ENCODE measurements around the gene TMEM201. TPM values are rescaled to one million over a fixed set of nuclear protein-coding genes. Genes with fewer than 3 reads are reported as not detected.

Gene TMEM201
- polyA plus RNA-seq, 2 of the 4 experiments (the other 2 are of a cell fraction), result 1.9 to 8.7 TPM

- no peak for TF ChIP-seq HES2 (IDR thresholded peaks at IDR 0.05)
- TF ChIP-seq CHD2 (IDR thresholded peaks at IDR 0.05; ENCODE audit: low read length, partially characterized antibody), result no peak
- no peak for TF ChIP-seq FOSB (CRISPR knock-in tag; IDR thresholded peaks at IDR 0.05)
- no peak for TF ChIP-seq EHMT2 (IDR thresholded peaks at IDR 0.05; ENCODE audit: low read depth)
- TF ChIP-seq FOXS1 (CRISPR knock-in tag; IDR thresholded peaks at IDR 0.05), result no peak
- TF ChIP-seq JUN (IDR thresholded peaks at IDR 0.05), result no peak
- TF ChIP-seq JUNB (IDR thresholded peaks at IDR 0.05), result no peak
- TF ChIP-seq, protein P1, sequence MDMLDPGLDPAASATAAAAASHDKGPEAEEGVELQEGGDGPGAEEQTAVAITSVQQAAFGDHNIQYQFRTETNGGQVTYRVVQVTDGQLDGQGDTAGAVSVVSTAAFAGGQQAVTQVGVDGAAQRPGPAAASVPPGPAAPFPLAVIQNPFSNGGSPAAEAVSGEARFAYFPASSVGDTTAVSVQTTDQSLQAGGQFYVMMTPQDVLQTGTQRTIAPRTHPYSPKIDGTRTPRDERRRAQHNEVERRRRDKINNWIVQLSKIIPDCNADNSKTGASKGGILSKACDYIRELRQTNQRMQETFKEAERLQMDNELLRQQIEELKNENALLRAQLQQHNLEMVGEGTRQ (IDR thresholded peaks at IDR 0.05), result no peak
- TF ChIP-seq NFE2L2 (conservative IDR thresholded peaks at IDR 0.05; ENCODE audit: low read length), result no peak
- no peak for TF ChIP-seq TFCP2L1 (CRISPR knock-in tag; IDR thresholded peaks at IDR 0.05)
- no peak for TF ChIP-seq BHLHE40 (IDR thresholded peaks at IDR 0.05; ENCODE audit: low read depth, low read length)
- no peak for TF ChIP-seq CHD4 (IDR thresholded peaks at IDR 0.05; ENCODE audit: borderline replicate concordance)
- no peak for TF ChIP-seq CBX8 (IDR thresholded peaks at IDR 0.05)
- TF ChIP-seq KDM5A (IDR thresholded peaks at IDR 0.05), result no peak
- no peak for TF ChIP-seq POLR2A (IDR thresholded peaks at IDR 0.05; ENCODE audit: low read length)
- no peak for TF ChIP-seq NPAS2 (CRISPR knock-in tag; IDR thresholded peaks at IDR 0.05; ENCODE audit: borderline replicate concordance)
- TF ChIP-seq CBX2 (IDR thresholded peaks at IDR 0.05; ENCODE audit: borderline replicate concordance, low read depth), result no peak
- TF ChIP-seq, protein P2, sequence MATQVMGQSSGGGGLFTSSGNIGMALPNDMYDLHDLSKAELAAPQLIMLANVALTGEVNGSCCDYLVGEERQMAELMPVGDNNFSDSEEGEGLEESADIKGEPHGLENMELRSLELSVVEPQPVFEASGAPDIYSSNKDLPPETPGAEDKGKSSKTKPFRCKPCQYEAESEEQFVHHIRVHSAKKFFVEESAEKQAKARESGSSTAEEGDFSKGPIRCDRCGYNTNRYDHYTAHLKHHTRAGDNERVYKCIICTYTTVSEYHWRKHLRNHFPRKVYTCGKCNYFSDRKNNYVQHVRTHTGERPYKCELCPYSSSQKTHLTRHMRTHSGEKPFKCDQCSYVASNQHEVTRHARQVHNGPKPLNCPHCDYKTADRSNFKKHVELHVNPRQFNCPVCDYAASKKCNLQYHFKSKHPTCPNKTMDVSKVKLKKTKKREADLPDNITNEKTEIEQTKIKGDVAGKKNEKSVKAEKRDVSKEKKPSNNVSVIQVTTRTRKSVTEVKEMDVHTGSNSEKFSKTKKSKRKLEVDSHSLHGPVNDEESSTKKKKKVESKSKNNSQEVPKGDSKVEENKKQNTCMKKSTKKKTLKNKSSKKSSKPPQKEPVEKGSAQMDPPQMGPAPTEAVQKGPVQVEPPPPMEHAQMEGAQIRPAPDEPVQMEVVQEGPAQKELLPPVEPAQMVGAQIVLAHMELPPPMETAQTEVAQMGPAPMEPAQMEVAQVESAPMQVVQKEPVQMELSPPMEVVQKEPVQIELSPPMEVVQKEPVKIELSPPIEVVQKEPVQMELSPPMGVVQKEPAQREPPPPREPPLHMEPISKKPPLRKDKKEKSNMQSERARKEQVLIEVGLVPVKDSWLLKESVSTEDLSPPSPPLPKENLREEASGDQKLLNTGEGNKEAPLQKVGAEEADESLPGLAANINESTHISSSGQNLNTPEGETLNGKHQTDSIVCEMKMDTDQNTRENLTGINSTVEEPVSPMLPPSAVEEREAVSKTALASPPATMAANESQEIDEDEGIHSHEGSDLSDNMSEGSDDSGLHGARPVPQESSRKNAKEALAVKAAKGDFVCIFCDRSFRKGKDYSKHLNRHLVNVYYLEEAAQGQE (IDR thresholded peaks at IDR 0.05), result no peak
- no peak for TF ChIP-seq BCL3 (IDR thresholded peaks at IDR 0.05)
- no peak for TF ChIP-seq RARB (CRISPR knock-in tag; IDR thresholded peaks at IDR 0.05)
- H3K4me1 ChIP-seq, result peaks cover 20% of the 10 kb centered on the region
- ATAC-seq, result no peak
- ChIA-PET POLR2A (interaction anchor here (1.6 kb wide), 1 partner anchor 18 kb away, joined by 4 read pairs; the partner anchor contains the start of gene SLC25A33), CTCF (interaction anchor here (0.7 to 0.9 kb wide), 2 partner anchors 42 to 268 kb away, joined by 3 to 4 read pairs; no protein-coding TSS in a partner anchor)
- no peak for FAIRE-seq
- H3K27ac ChIP-seq, result no peak overlapping the region
- WGBS (ENCODE audit: missing lambda C conversion rate), result 91% methylated on average over 5 of the region's 5 CpGs
- H3K4me3 ChIP-seq, result no peak overlapping the region
- no peak for DNase-seq (ENCODE audit: low read depth in 1 of 2, low spot score in 1 of 2)
- H3K9me3 ChIP-seq, result no peaks in the 10 kb centered on the region
- no peak overlapping the region for H3K4me2 ChIP-seq
Measured at GRCh38 chr1:9557624-9558023, 31.1 kb upstream of the TMEM201 start.

- 92% methylated on average over 6 of the region's 6 CpGs for WGBS (ENCODE audit: missing lambda C conversion rate)
- no peaks in the 10 kb centered on the region for H3K9me3 ChIP-seq
- H3K4me1 ChIP-seq, result peaks cover 20% of the 10 kb centered on the region
- no peak overlapping the region for H3K27ac ChIP-seq
- ATAC-seq (no peak; a peak in 1 of 6 replicates), FAIRE-seq (no peak), DNase-seq (ENCODE audit: low read depth in 1 of 2, low spot score in 1 of 2) (no peak)
- no peak for TF ChIP-seq FOSB (CRISPR knock-in tag; IDR thresholded peaks at IDR 0.05)
- TF ChIP-seq, protein P3, sequence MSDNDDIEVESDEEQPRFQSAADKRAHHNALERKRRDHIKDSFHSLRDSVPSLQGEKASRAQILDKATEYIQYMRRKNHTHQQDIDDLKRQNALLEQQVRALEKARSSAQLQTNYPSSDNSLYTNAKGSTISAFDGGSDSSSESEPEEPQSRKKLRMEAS (IDR thresholded peaks at IDR 0.05), result no peak
- TF ChIP-seq RARB (CRISPR knock-in tag; IDR thresholded peaks at IDR 0.05), result no peak
- no peak for TF ChIP-seq RAD21 (conservative IDR thresholded peaks at IDR 0.05 in 1 of 2, IDR thresholded peaks at IDR 0.05 in 1 of 2)
- TF ChIP-seq HEYL (CRISPR knock-in tag; IDR thresholded peaks at IDR 0.05), result no peak
- TF ChIP-seq MYC (IDR thresholded peaks at IDR 0.05; ENCODE audit: borderline replicate concordance, low read length), result no peak
- TF ChIP-seq ZNF302 (CRISPR knock-in tag; IDR thresholded peaks at IDR 0.05), result no peak
- no peak for TF ChIP-seq HOXB13 (CRISPR knock-in tag; IDR thresholded peaks at IDR 0.05; ENCODE audit: low read depth)
- TF ChIP-seq JUN (IDR thresholded peaks at IDR 0.05), result no peak
- TF ChIP-seq BHLHE40 (IDR thresholded peaks at IDR 0.05; ENCODE audit: low read depth, low read length), result no peak
- TF ChIP-seq TP53 (CRISPR knock-in tag; IDR thresholded peaks at IDR 0.05), result no peak
- CTCF ChIA-PET, result interaction anchor here (0.9 kb wide), 1 partner anchor 269 kb away, joined by 4 read pairs; no protein-coding TSS in a partner anchor
- POLR2A ChIA-PET, result interaction anchor here (1.6 kb wide), 1 partner anchor 19 kb away, joined by 4 read pairs; the partner anchor contains the start of gene SLC25A33
- H3K4me3 ChIP-seq, result no peak overlapping the region
- no peak overlapping the region for H3K4me2 ChIP-seq
Measured at GRCh38 chr1:9558271-9558945, 30.3 kb upstream of the TMEM201 start.

All from A549 (cell line).